HepG2 (cell line): ENCODE data around the gene APOL2. TPM values are rescaled to one million over a fixed set of nuclear protein-coding genes. Genes with fewer than 3 reads are reported as not detected.

ENCODE experiments used
- ADNP ChIP-seq: sonication (generic); formaldehyde crosslinking; IDR thresholded peaks from 2 replicates; pipeline ENCODE4 v1.4.0; 2020; ENCODE audit warnings: missing genetic modification reagents
- ARNTL ChIP-seq: sonication (generic); formaldehyde crosslinking; IDR thresholded peaks from 2 replicates; pipeline ENCODE4 v1.4.0; 2020; ENCODE audit warnings: mild to moderate bottlenecking, missing genetic modification reagents
- CHD4 ChIP-seq: fragments of 200-600 bp; sonication (generic); IDR thresholded peaks from 2 replicates; pipeline ENCODE4 v1.7.0; 2017; ENCODE audit warnings: mild to moderate bottlenecking, low read length, borderline replicate concordance
- EED ChIP-seq: sonication (generic); formaldehyde crosslinking; IDR thresholded peaks from 2 replicates; pipeline ENCODE4 v1.5.0; 2020; ENCODE audit warnings: mild to moderate bottlenecking, missing genetic modification reagents
- FOXK2 ChIP-seq: fragments of 450-650 bp; IDR thresholded peaks from 2 replicates; pipeline ENCODE4 v1.6.1; 2016
- GATAD1 ChIP-seq: IDR thresholded peaks from 2 replicates; pipeline ENCODE4 v1.6.1; 2016; ENCODE audit warnings: missing genetic modification reagents, missing compliant biosample characterization
- GLI4 ChIP-seq: sonication (generic); formaldehyde crosslinking; IDR thresholded peaks from 2 replicates; pipeline ENCODE4 v1.5.1; 2020; ENCODE audit warnings: missing genetic modification reagents, mild to moderate bottlenecking, moderate library complexity, borderline replicate concordance
- IKZF4 ChIP-seq: sonication (generic); formaldehyde crosslinking; IDR thresholded peaks from 2 replicates; pipeline ENCODE4 v1.5.1; 2020; ENCODE audit warnings: borderline replicate concordance, mild to moderate bottlenecking, low read depth, missing genetic modification reagents; ENCODE audit errors: not compliant biosample characterization
- RARA ChIP-seq: IDR thresholded peaks from 2 replicates; pipeline ENCODE4 v1.6.1; 2016; ENCODE audit warnings: missing genetic modification reagents, missing compliant biosample characterization
- SOX5 ChIP-seq: IDR thresholded peaks from 2 replicates; pipeline ENCODE4 v1.6.1; 2016; ENCODE audit warnings: borderline replicate concordance
- TCF7L2 ChIP-seq: IDR thresholded peaks from 2 replicates; pipeline ENCODE4 v1.6.1; 2011; ENCODE audit warnings: mild to moderate bottlenecking, low read depth, low read length, moderate library complexity
- ZBTB1 ChIP-seq: sonication (generic); formaldehyde crosslinking; IDR thresholded peaks from 2 replicates; pipeline ENCODE4 v1.4.0; 2020; ENCODE audit warnings: missing genetic modification reagents, borderline replicate concordance
- ZMYM3 ChIP-seq: sonication (generic); formaldehyde crosslinking; IDR thresholded peaks from 2 replicates; pipeline ENCODE4 v1.5.1; 2020; ENCODE audit warnings: mild to moderate bottlenecking, missing genetic modification reagents
- ZNF17 ChIP-seq: sonication (generic); formaldehyde crosslinking; IDR thresholded peaks from 2 replicates; pipeline ENCODE4 v1.5.0; 2020; ENCODE audit warnings: mild to moderate bottlenecking, missing genetic modification reagents
- ZNF619 ChIP-seq: sonication (generic); formaldehyde crosslinking; IDR thresholded peaks from 2 replicates; pipeline ENCODE4 v1.4.0; 2020; ENCODE audit warnings: mild to moderate bottlenecking, missing genetic modification reagents
- polyA plus RNA-seq, 8 experiments: library from polyadenylated mRNA; depleted of rRNA in 3 of 8; stranded (reverse) in 7 of 8; unstranded in 1 of 8; fragments of >200 nt; fragmentation: Illumina TruSeq in 4 of 8; extraction: Trizol in 4 of 8; gene quantifications; 2 replicates each; pipeline versions ENCODE4 v1.2.1 to v1.2.3, GENCODE V29; 2011 to 2016; ENCODE audit warnings: low read depth in 4 of 8, missing spikeins in 1 of 8, mixed read lengths in 1 of 8; ENCODE audit not compliant: insufficient read depth in 1 of 8
- total RNA-seq, 5 experiments: library from RNA; depleted of rRNA; stranded (reverse); fragments of >200 nt; fragmentation: Illumina TruSeq; extraction: Trizol; gene quantifications; 2 replicates each; pipeline ENCODE4 v1.2.3, GENCODE V29; 2016; ENCODE audit warnings: low read depth in 1 of 5
- TF ChIP-seq, protein P1 (sequence below): sonication (generic); formaldehyde crosslinking; IDR thresholded peaks from 2 replicates; pipeline ENCODE4 v1.5.1; 2020; ENCODE audit warnings: missing genetic modification reagents, mild to moderate bottlenecking, borderline replicate concordance
- TF ChIP-seq, protein P2 (sequence below): sonication (generic); formaldehyde crosslinking; IDR thresholded peaks from 2 replicates; pipeline ENCODE4 v1.8.1; 2022; ENCODE audit warnings: low read depth, mild to moderate bottlenecking, missing genetic modification reagents
- TF ChIP-seq, protein P3 (sequence below): sonication (generic); formaldehyde crosslinking; IDR thresholded peaks from 2 replicates; pipeline ENCODE4 v1.4.0; 2020; ENCODE audit warnings: missing genetic modification reagents
- TF ChIP-seq, protein P4 (sequence below): sonication (generic); formaldehyde crosslinking; IDR thresholded peaks from 2 replicates; pipeline ENCODE4 v1.5.1; 2020; ENCODE audit warnings: mild to moderate bottlenecking, moderate library complexity, missing genetic modification reagents

Gene APOL2
- total and polyA plus RNA-seq, 2 of the 13 experiments (the other 11 are each of a cell fraction or from before 2014, with no cell fraction given) = 28.7 to 51.2 TPM

DNA sequence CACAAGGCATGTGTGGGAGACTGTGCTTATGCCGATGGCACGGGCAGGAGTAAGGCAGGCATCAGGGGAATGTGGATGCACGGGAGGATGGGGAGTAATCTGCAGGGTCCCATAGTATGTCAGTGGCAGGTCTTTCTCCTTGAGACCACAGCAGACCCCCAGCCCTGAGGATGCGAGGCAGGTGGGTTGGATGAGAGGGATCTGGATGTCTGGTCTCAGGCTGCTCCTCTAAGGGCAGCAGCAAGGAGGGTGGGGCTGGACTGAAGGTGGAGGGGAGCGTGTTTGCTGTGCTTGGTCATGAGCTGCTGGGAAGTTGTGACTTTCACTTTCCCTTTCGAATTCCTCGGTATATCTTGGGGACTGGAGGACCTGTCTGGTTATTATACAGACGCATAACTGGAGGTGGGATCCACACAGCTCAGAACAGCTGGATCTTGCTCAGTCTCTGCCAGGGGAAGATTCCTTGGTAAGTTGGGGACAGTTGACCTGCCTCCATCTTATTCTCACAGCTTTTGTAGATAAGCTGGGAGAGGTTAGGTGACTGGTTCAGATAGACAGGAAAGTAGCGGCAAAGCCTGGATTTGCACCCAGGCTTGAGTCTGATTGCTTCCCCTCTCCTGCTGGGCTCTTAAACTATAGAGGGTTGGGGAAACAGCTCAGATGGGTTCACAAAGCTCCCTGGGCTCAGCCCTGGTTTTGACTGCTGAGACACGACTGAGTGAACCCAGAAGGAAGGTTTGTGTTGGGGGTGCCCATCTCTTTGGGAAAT is 13.6 kb upstream of the APOL2 start, which contains the start of gene APOL1 (continued):
- TF ChIP-seq, protein P1, sequence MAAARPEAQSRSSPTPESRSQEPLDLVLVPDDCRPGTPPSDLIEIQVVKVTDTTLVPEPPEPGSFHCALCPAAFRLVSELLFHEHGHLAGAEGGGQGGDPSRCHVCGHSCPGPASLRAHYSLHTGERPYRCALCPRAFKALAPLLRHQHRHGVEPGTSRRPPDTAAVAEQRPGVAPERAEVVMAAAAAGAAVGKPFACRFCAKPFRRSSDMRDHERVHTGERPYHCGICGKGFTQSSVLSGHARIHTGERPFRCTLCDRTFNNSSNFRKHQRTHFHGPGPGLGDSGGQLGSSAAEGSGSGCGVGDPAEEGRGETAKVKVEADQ = peak; percentile 73; the same call in 1 of the 2 replicates
- no peak for TF ChIP-seq ADNP (CRISPR knock-in tag)
- no peak for TF ChIP-seq SOX5 (CRISPR knock-in tag)
- TF ChIP-seq, protein P2, sequence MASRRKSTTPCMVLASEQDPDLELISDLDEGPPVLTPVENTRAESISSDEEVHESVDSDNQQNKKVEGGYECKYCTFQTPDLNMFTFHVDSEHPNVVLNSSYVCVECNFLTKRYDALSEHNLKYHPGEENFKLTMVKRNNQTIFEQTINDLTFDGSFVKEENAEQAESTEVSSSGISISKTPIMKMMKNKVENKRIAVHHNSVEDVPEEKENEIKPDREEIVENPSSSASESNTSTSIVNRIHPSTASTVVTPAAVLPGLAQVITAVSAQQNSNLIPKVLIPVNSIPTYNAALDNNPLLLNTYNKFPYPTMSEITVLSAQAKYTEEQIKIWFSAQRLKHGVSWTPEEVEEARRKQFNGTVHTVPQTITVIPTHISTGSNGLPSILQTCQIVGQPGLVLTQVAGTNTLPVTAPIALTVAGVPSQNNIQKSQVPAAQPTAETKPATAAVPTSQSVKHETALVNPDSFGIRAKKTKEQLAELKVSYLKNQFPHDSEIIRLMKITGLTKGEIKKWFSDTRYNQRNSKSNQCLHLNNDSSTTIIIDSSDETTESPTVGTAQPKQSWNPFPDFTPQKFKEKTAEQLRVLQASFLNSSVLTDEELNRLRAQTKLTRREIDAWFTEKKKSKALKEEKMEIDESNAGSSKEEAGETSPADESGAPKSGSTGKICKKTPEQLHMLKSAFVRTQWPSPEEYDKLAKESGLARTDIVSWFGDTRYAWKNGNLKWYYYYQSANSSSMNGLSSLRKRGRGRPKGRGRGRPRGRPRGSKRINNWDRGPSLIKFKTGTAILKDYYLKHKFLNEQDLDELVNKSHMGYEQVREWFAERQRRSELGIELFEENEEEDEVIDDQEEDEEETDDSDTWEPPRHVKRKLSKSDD (CRISPR knock-in tag) = no peak
- no peak for TF ChIP-seq IKZF4 (CRISPR knock-in tag)
- no peak for TF ChIP-seq ARNTL (CRISPR knock-in tag)
- TF ChIP-seq, protein P3, sequence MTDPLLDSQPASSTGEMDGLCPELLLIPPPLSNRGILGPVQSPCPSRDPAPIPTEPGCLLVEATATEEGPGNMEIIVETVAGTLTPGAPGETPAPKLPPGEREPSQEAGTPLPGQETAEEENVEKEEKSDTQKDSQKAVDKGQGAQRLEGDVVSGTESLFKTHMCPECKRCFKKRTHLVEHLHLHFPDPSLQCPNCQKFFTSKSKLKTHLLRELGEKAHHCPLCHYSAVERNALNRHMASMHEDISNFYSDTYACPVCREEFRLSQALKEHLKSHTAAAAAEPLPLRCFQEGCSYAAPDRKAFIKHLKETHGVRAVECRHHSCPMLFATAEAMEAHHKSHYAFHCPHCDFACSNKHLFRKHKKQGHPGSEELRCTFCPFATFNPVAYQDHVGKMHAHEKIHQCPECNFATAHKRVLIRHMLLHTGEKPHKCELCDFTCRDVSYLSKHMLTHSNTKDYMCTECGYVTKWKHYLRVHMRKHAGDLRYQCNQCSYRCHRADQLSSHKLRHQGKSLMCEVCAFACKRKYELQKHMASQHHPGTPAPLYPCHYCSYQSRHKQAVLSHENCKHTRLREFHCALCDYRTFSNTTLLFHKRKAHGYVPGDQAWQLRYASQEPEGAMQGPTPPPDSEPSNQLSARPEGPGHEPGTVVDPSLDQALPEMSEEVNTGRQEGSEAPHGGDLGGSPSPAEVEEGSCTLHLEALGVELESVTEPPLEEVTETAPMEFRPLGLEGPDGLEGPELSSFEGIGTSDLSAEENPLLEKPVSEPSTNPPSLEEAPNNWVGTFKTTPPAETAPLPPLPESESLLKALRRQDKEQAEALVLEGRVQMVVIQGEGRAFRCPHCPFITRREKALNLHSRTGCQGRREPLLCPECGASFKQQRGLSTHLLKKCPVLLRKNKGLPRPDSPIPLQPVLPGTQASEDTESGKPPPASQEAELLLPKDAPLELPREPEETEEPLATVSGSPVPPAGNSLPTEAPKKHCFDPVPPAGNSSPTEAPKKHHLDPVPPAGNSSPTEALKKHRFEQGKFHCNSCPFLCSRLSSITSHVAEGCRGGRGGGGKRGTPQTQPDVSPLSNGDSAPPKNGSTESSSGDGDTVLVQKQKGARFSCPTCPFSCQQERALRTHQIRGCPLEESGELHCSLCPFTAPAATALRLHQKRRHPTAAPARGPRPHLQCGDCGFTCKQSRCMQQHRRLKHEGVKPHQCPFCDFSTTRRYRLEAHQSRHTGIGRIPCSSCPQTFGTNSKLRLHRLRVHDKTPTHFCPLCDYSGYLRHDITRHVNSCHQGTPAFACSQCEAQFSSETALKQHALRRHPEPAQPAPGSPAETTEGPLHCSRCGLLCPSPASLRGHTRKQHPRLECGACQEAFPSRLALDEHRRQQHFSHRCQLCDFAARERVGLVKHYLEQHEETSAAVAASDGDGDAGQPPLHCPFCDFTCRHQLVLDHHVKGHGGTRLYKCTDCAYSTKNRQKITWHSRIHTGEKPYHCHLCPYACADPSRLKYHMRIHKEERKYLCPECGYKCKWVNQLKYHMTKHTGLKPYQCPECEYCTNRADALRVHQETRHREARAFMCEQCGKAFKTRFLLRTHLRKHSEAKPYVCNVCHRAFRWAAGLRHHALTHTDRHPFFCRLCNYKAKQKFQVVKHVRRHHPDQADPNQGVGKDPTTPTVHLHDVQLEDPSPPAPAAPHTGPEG (CRISPR knock-in tag) = no peak
- TF ChIP-seq TCF7L2 = no peak
- TF ChIP-seq RARA (CRISPR knock-in tag) = peak; percentile 28; the same call in 1 of the 2 replicates
- no peak for TF ChIP-seq ZMYM3
- no peak for TF ChIP-seq GATAD1
- TF ChIP-seq GLI4 = 0 out of 2 replicates have a peak, but pooled peaks have one; percentile 59
- no peak for TF ChIP-seq CHD4
- TF ChIP-seq EED (CRISPR knock-in tag) = no peak
- TF ChIP-seq FOXK2 = no peak
- no peak for TF ChIP-seq ZNF17
- TF ChIP-seq, protein P4, sequence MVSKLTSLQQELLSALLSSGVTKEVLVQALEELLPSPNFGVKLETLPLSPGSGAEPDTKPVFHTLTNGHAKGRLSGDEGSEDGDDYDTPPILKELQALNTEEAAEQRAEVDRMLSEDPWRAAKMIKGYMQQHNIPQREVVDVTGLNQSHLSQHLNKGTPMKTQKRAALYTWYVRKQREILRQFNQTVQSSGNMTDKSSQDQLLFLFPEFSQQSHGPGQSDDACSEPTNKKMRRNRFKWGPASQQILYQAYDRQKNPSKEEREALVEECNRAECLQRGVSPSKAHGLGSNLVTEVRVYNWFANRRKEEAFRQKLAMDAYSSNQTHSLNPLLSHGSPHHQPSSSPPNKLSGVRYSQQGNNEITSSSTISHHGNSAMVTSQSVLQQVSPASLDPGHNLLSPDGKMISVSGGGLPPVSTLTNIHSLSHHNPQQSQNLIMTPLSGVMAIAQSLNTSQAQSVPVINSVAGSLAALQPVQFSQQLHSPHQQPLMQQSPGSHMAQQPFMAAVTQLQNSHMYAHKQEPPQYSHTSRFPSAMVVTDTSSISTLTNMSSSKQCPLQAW (CRISPR knock-in tag) = 0 out of 2 replicates have a peak, but pooled peaks have one; percentile 21
- no peak for TF ChIP-seq ZNF619 (CRISPR knock-in tag)
- TF ChIP-seq ZBTB1 (CRISPR knock-in tag) = no peak
